Calu3 (cell line): Measurements from ENCODE around the gene ITGAD. TPM values are rescaled to one million over a fixed set of nuclear protein-coding genes. Genes with fewer than 3 reads are reported as not detected.
"Not testable (repeated sequence)": the region's sequence is repeated elsewhere in the genome, so short reads cannot be mapped to it uniquely, and the experiment has no call there.

Experiments used
- BruUV-seq: library from RNA; stranded (reverse); fragments of 400-500 nt; replicated peaks from 2 replicates; lab custom pipeline; 2021; lab: Mats Ljungman, UMichigan
- CTCF ChIA-PET: fragments of 300-600 bp; sonication (Branson Sonifier 250); formaldehyde crosslinking; loops from one replicate; lab custom pipeline; 2022; ENCODE audit warnings: antibody characterized with exemption; lab: Charles Lee
- DNase-seq: peaks from one replicate; pipeline ENCODE4 v3.0.0; 2022
- H3K27ac Mint-ChIP-seq: one replicate; pipeline ENCODE4 v1.8.0; 2022; ENCODE audit warnings: mixed read lengths; ENCODE audit not compliant: unreplicated experiment
- H3K27me3 Mint-ChIP-seq: one replicate; pipeline ENCODE4 v1.8.0; 2022; ENCODE audit warnings: mixed read lengths; ENCODE audit not compliant: unreplicated experiment
- H3K36me3 Mint-ChIP-seq: one replicate; pipeline ENCODE4 v1.8.0; 2022; ENCODE audit warnings: mild to moderate bottlenecking, moderate library complexity, mixed read lengths; ENCODE audit not compliant: insufficient read depth, unreplicated experiment
- H3K4me1 Mint-ChIP-seq: one replicate; pipeline ENCODE4 v1.8.0; 2022; ENCODE audit warnings: mild to moderate bottlenecking, low read depth, mixed read lengths; ENCODE audit not compliant: unreplicated experiment
- H3K4me3 Mint-ChIP-seq: one replicate; pipeline ENCODE4 v1.8.0; 2022; ENCODE audit warnings: mild to moderate bottlenecking, low read depth, moderate library complexity, mixed read lengths; ENCODE audit not compliant: unreplicated experiment
- H3K9me3 Mint-ChIP-seq: one replicate; pipeline ENCODE4 v1.8.0; 2022; ENCODE audit warnings: low read depth, mixed read lengths; ENCODE audit not compliant: unreplicated experiment
- intact Hi-C: fragments of 100-400 bp; cut with micrococcal nuclease; formaldehyde crosslinking; loops from one replicate; pipeline ENCODE4 v1.10.0; 2022; ENCODE audit not compliant: unreplicated experiment
- total RNA-seq: library from RNA; stranded (reverse); gene quantifications from 2 replicates; pipeline ENCODE4 v1.2.3, GENCODE V29; 2022
- TF ChIP-seq, protein P1 (sequence below): fragments of 200-600 bp; IDR thresholded peaks from one replicate; pipeline ENCODE4 v1.8.0; 2022; ENCODE audit warnings: antibody characterized with exemption; ENCODE audit not compliant: unreplicated experiment

ITGAD gene
- total RNA-seq, 1 experiment from 2014 or later = not detected

DNA sequence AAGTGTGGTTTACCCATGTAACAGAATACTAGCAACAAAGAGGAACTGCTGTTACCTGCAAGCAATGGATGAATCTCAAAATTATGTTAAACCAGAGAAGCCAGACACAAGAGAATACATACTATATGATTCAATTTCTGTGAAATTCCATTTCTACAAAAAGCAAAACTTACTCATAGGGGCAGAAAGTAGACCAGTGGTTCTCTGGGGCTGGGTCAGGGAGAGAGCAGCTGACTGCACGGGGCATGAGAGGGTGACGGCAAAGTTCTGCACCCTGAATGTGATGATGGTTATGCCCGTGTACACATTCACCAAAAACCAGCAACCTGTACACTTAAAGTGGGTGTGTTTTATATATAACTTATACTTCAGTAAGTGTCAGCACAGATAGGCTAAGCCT, 46.4 kb downstream of the ITGAD start:
- TF ChIP-seq, protein P1, sequence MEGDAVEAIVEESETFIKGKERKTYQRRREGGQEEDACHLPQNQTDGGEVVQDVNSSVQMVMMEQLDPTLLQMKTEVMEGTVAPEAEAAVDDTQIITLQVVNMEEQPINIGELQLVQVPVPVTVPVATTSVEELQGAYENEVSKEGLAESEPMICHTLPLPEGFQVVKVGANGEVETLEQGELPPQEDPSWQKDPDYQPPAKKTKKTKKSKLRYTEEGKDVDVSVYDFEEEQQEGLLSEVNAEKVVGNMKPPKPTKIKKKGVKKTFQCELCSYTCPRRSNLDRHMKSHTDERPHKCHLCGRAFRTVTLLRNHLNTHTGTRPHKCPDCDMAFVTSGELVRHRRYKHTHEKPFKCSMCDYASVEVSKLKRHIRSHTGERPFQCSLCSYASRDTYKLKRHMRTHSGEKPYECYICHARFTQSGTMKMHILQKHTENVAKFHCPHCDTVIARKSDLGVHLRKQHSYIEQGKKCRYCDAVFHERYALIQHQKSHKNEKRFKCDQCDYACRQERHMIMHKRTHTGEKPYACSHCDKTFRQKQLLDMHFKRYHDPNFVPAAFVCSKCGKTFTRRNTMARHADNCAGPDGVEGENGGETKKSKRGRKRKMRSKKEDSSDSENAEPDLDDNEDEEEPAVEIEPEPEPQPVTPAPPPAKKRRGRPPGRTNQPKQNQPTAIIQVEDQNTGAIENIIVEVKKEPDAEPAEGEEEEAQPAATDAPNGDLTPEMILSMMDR = no peak
- Mint-ChIP-seq H3K27ac (no peak overlapping the region), H3K36me3 (peaks cover 17% of the 10 kb centered on the region), H3K4me3 (no peak overlapping the region), H3K4me1 (peaks cover 7% of the 10 kb centered on the region), H3K9me3 (no peaks in the 10 kb centered on the region), H3K27me3 (peaks cover 8% of the 10 kb centered on the region)
- CTCF ChIA-PET = no interaction called here
- no peak for DNase-seq
- no TSS peak for BruUV-seq
- intact Hi-C loops = no loop called here

DNA sequence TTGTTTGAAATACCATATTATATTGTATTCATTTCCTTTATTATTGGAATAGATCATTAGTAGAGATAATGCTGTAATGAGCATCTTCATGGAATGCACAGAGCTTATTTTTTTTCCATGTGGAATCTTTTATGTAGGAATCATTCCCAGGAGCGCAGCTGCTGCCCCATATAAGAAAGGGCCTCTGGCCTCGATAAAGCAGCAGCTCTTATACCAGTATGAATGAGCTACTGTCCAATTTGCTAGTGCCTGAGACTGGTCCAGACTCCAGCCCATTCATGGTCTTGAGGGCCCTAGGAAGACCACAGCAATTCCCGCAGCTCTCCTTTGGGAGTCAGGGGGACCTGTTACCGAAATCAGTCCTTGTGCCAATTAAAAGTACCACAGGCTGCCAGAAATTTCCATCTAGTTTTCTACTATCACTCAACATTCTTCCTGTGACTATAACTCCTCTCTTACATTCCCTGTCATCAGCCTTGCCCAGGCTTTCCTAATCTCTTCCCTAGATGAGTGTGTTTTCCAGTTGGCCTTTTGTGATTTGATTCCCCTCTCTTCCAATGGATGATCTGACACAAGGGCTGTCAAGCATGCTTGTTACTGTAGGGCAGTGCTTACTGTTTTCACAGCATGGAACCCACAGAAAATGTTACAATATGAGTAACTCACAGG, 47.5 kb downstream of the ITGAD start:
- no TSS peak for BruUV-seq
- Mint-ChIP-seq H3K4me3 (no peak overlapping the region), H3K27ac (no peak overlapping the region), H3K9me3 (no peaks in the 10 kb centered on the region), H3K36me3 (peaks cover 17% of the 10 kb centered on the region), H3K27me3 (peaks cover 8% of the 10 kb centered on the region), H3K4me1 (peaks cover 7% of the 10 kb centered on the region)
- intact Hi-C loops = loop anchor here (5.0 kb wide), 2 partner anchors 53 to 238 kb away; partner anchors contain the start of gene PYCARD
- DNase-seq = no peak
- CTCF ChIA-PET = no interaction called here
- TF ChIP-seq, protein P1 = no peak

DNA sequence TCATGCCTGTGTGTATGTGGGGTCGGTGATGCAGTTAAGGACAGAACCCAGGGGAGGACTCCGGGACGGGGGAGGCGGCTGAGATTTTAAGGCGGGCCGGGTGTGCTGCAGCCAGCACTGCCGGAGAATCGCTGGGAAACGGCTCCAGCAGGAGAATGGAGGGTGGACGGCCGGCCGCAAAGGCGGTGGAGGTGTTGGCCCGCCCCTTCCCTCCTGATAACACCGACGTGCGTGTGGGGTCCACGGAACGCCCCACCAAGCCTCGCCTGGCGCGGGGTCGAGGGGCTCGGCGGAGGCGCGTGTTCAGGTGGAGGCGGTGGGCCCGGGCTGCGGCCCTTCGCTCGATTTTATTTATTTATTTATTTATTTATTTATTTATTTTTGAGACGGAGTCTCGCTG, 48.8 kb downstream of the ITGAD start:
- Mint-ChIP-seq H3K36me3 (peaks cover 17% of the 10 kb centered on the region), H3K4me3 (peak overlapping the region; percentile 72), H3K9me3 (no peaks in the 10 kb centered on the region), H3K27me3 (peaks cover 8% of the 10 kb centered on the region), H3K4me1 (peaks cover 7% of the 10 kb centered on the region), H3K27ac (peak overlapping the region; percentile 62)
- no peak for DNase-seq
- CTCF ChIA-PET = interaction anchor here (0.6 to 1.3 kb wide), 5 partner anchors 16 to 325 kb away, joined by 3 to 5 read pairs (median 4); partner anchors contain the start of gene ARMC5
- intact Hi-C loops = loop anchor here (5.0 kb wide), 2 partner anchors 55 to 240 kb away; partner anchors contain the start of gene PYCARD
- no TSS peak for BruUV-seq
- TF ChIP-seq, protein P1 = no peak

DNA sequence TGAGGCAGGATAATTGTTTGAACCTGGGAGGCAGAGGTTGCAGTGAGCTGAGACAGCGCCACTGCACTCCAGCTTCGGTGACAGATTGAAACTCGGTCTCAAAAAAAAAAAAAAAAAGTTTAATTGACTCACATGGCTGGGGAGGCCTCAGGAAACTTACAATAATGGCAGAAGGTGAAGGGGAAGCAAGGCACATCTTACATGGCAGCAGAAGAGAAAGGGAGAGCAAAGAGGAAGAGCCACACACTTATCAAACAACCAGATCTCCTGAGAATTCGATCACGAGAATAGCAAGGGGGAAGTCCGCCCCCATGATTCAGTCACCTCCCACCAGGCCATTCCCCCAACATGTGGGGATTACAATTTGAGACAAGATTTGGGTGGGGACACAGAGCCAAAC, 52.8 kb downstream of the ITGAD start:
- H3K27ac Mint-ChIP-seq, H3K4me1 Mint-ChIP-seq, H3K9me3 Mint-ChIP-seq, H3K4me3 Mint-ChIP-seq, intact Hi-C loops, H3K27me3 Mint-ChIP-seq, BruUV-seq, DNase-seq: not testable (repeated sequence)
- CTCF ChIA-PET = interaction anchor here (0.7 to 1.0 kb wide), 2 partner anchors 12 to 493 kb away, joined by 3 to 6 read pairs; no protein-coding TSS in a partner anchor
- peaks cover 17% of the 10 kb centered on the region for H3K36me3 Mint-ChIP-seq
